ENCODE results near the gene KMT2D.

DNA sequence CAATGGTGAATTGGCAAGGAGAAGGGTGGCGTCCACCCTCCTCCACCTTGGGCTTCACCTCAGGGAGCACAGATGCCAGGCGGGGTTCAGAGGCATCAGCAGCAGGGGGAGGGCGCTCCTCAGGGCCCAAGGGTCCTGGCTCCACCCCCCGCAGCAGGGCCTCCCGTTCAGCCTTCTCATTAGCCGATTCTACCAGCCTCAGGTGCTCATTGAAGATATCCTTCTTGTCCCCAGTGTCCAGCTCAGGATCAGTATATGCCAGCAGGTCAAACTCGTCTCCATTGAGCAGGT is 22.7 kb downstream of the KMT2D start:
- TF ChIP-seq, protein P1, sequence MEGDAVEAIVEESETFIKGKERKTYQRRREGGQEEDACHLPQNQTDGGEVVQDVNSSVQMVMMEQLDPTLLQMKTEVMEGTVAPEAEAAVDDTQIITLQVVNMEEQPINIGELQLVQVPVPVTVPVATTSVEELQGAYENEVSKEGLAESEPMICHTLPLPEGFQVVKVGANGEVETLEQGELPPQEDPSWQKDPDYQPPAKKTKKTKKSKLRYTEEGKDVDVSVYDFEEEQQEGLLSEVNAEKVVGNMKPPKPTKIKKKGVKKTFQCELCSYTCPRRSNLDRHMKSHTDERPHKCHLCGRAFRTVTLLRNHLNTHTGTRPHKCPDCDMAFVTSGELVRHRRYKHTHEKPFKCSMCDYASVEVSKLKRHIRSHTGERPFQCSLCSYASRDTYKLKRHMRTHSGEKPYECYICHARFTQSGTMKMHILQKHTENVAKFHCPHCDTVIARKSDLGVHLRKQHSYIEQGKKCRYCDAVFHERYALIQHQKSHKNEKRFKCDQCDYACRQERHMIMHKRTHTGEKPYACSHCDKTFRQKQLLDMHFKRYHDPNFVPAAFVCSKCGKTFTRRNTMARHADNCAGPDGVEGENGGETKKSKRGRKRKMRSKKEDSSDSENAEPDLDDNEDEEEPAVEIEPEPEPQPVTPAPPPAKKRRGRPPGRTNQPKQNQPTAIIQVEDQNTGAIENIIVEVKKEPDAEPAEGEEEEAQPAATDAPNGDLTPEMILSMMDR (IDR thresholded peaks at IDR 0.05; ENCODE audit: borderline replicate concordance, extremely low read depth, low read length, poor library complexity, severe bottlenecking): no peak
- no peak for TF ChIP-seq EZH2 (IDR thresholded peaks at IDR 0.05; ENCODE audit: borderline replicate concordance, low read depth, low read length, severe bottlenecking)

Measured in DND-41 (cell line).